ENCODE measurements around the gene SPPL3.

DNA sequence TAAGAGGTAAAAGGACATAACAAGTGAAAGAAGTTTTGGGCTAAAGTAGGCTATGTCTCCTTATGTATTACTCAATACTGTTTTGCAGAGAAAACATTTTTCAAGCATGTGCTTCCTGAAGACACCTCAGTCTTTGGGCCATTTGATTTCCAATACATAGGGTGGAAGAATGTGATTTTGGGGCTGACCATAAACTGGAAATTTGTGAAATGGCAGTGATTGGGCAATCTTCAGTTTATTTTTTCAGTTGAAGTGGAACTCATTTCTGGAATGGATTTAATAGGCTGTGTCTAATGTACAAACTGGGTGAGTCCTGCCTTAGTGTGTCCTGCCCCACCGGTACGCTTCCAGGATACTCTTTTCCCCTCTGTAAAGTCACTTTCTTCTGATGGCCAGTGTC lies 181.4 kb downstream of the SPPL3 start:
- TF ChIP-seq, protein P1, sequence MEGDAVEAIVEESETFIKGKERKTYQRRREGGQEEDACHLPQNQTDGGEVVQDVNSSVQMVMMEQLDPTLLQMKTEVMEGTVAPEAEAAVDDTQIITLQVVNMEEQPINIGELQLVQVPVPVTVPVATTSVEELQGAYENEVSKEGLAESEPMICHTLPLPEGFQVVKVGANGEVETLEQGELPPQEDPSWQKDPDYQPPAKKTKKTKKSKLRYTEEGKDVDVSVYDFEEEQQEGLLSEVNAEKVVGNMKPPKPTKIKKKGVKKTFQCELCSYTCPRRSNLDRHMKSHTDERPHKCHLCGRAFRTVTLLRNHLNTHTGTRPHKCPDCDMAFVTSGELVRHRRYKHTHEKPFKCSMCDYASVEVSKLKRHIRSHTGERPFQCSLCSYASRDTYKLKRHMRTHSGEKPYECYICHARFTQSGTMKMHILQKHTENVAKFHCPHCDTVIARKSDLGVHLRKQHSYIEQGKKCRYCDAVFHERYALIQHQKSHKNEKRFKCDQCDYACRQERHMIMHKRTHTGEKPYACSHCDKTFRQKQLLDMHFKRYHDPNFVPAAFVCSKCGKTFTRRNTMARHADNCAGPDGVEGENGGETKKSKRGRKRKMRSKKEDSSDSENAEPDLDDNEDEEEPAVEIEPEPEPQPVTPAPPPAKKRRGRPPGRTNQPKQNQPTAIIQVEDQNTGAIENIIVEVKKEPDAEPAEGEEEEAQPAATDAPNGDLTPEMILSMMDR (IDR thresholded peaks at IDR 0.05) = no peak
- no peak for TF ChIP-seq POLR2AphosphoS5 (IDR thresholded peaks at IDR 0.05; ENCODE audit: insufficient read depth in 1 of 2, low read depth in 1 of 2)
- no peak for TF ChIP-seq POLR2A (IDR thresholded peaks at IDR 0.05)
